ENCODE measurements around the gene DEPDC1B.
"Not testable (repeated sequence)": the region's sequence is repeated elsewhere in the genome, so short reads cannot be mapped to it uniquely, and the experiment has no call there.

Gene DEPDC1B

GRCh38 chr5:60584304-60584703 lies 115.7 kb downstream of the DEPDC1B start:
- no peak for DNase-seq (ENCODE audit: low spot score)

GRCh38 chr5:60583616-60584015 lies 116.3 kb downstream of the DEPDC1B start:
- no peak for DNase-seq (ENCODE audit: low spot score)

GRCh38 chr5:60578315-60578714 lies 121.7 kb downstream of the DEPDC1B start:
- DNase-seq (ENCODE audit: low spot score) = no peak

- DNase-seq (ENCODE audit: low spot score) = no peak
Observed at GRCh38 chr5:60577116-60577515, 122.8 kb downstream of the DEPDC1B start.

- DNase-seq (ENCODE audit: low spot score) = no peak
Observed at GRCh38 chr5:60576425-60576824, 123.5 kb downstream of the DEPDC1B start.

- DNase-seq (ENCODE audit: low spot score) = no peak
Observed at GRCh38 chr5:60568646-60569045, 131.3 kb downstream of the DEPDC1B start.

- DNase-seq (ENCODE audit: low spot score) = no peak
Observed at GRCh38 chr5:60563696-60564324, 136.2 kb downstream of the DEPDC1B start.

GRCh38 chr5:60553291-60553690 lies 146.7 kb downstream of the DEPDC1B start:
- DNase-seq (ENCODE audit: low spot score) = not testable (repeated sequence)

- no peak for DNase-seq (ENCODE audit: low spot score)
Observed at GRCh38 chr5:60551829-60552228, 148.1 kb downstream of the DEPDC1B start.

- no peak for DNase-seq (ENCODE audit: low spot score)
Observed at GRCh38 chr5:60551250-60551649, 148.7 kb downstream of the DEPDC1B start.

- no peak for DNase-seq (ENCODE audit: low spot score)
Observed at GRCh38 chr5:60550311-60550710, 149.7 kb downstream of the DEPDC1B start.

- DNase-seq (ENCODE audit: low spot score) = no peak
Observed at GRCh38 chr5:60549841-60550240, 150.1 kb downstream of the DEPDC1B start.
